Epidermal melanocyte (primary cell): ENCODE data around the gene KRT23.
"Not testable (repeated sequence)": the region's sequence is repeated elsewhere in the genome, so short reads cannot be mapped to it uniquely, and the experiment has no call there.

Experiments
- DNase-seq: peaks from one replicate; pipeline ENCODE4 v3.0.0; 2011; ENCODE audit warnings: low spot score; ENCODE audit not compliant: insufficient read length

KRT23 gene

GRCh38 chr17:40950176-40950575, 12.7 kb upstream of the KRT23 start:
- no peak for DNase-seq

GRCh38 chr17:40949418-40949817, 12.0 kb upstream of the KRT23 start:
- DNase-seq = no peak

GRCh38 chr17:40947929-40948328, 10.5 kb upstream of the KRT23 start:
- DNase-seq = no peak

GRCh38 chr17:40945414-40945813, 8.0 kb upstream of the KRT23 start:
- no peak for DNase-seq

- DNase-seq = no peak
Observed at GRCh38 chr17:40944531-40944930, 7.1 kb upstream of the KRT23 start.

- no peak for DNase-seq
Observed at GRCh38 chr17:40942553-40942952, 5.1 kb upstream of the KRT23 start.

GRCh38 chr17:40940266-40940665, 2.8 kb upstream of the KRT23 start:
- DNase-seq = no peak

- no peak for DNase-seq
Observed at GRCh38 chr17:40938981-40939380, 1.5 kb upstream of the KRT23 start.

- no peak for DNase-seq
Observed at GRCh38 chr17:40936976-40937375, 470 bp downstream of the KRT23 start.

- no peak for DNase-seq
Observed at GRCh38 chr17:40936437-40936971, 942 bp downstream of the KRT23 start.

GRCh38 chr17:40935624-40936023, 1.8 kb downstream of the KRT23 start:
- DNase-seq = no peak

GRCh38 chr17:40932608-40933007, 4.8 kb downstream of the KRT23 start:
- peak; percentile 41 for DNase-seq

GRCh38 chr17:40931311-40931710, 6.1 kb downstream of the KRT23 start:
- no peak for DNase-seq

- no peak for DNase-seq
Observed at GRCh38 chr17:40926341-40926740, 11.1 kb downstream of the KRT23 start.

- peak; percentile 72 for DNase-seq
Observed at GRCh38 chr17:40922239-40922638, 15.2 kb downstream of the KRT23 start.

GRCh38 chr17:40921026-40921425, 16.4 kb downstream of the KRT23 start:
- no peak for DNase-seq

- DNase-seq = not testable (repeated sequence)
Observed at GRCh38 chr17:40917116-40917515, 20.3 kb downstream of the KRT23 start.

GRCh38 chr17:40916366-40916765, 21.1 kb downstream of the KRT23 start:
- no peak for DNase-seq

- no peak for DNase-seq
Observed at GRCh38 chr17:40915721-40916256, 21.7 kb downstream of the KRT23 start.

- no peak for DNase-seq
Observed at GRCh38 chr17:40915199-40915661, 22.2 kb downstream of the KRT23 start.

GRCh38 chr17:40914075-40914855, 23.2 kb downstream of the KRT23 start:
- DNase-seq = no peak

GRCh38 chr17:40912486-40913210, 24.8 kb downstream of the KRT23 start:
- DNase-seq = no peak
